ENCODE results near the gene PPP1R3D.
"Not testable (repeated sequence)": the region's sequence is repeated elsewhere in the genome, so short reads cannot be mapped to it uniquely, and the experiment has no call there.

Gene PPP1R3D

GRCh38 chr20:59903621-59904020 is 36.5 kb downstream of the PPP1R3D start:
- no peaks in the 10 kb centered on the region for H3K27me3 Mint-ChIP-seq
- H3K36me3 Mint-ChIP-seq: peaks cover 2% of the 10 kb centered on the region
- no peaks in the 10 kb centered on the region for H3K4me1 Mint-ChIP-seq
- H3K4me3 Mint-ChIP-seq: no peak overlapping the region
- H3K27ac Mint-ChIP-seq: no peak overlapping the region
- no peaks in the 10 kb centered on the region for H3K9me3 Mint-ChIP-seq

- no peak overlapping the region for H3K4me3 Mint-ChIP-seq
- H3K27ac Mint-ChIP-seq: no peak overlapping the region
- peaks cover 3% of the 10 kb centered on the region for H3K36me3 Mint-ChIP-seq
- H3K9me3 Mint-ChIP-seq: no peaks in the 10 kb centered on the region
- peaks cover 1% of the 10 kb centered on the region for H3K27me3 Mint-ChIP-seq
- no peaks in the 10 kb centered on the region for H3K4me1 Mint-ChIP-seq
These were observed 37.6 kb downstream of the PPP1R3D start for GRCh38 chr20:59902470-59902869.

GRCh38 chr20:59895908-59896307 is 44.2 kb downstream of the PPP1R3D start:
- Mint-ChIP-seq H3K4me3 (no peak overlapping the region), H3K27me3 (peaks cover 2% of the 10 kb centered on the region), H3K36me3 (peaks cover 2% of the 10 kb centered on the region), H3K27ac (no peak overlapping the region), H3K9me3 (no peaks in the 10 kb centered on the region), H3K4me1 (no peaks in the 10 kb centered on the region)

- no peaks in the 10 kb centered on the region for H3K36me3 Mint-ChIP-seq
- no peak overlapping the region for H3K27ac Mint-ChIP-seq
- no peaks in the 10 kb centered on the region for H3K4me1 Mint-ChIP-seq
- H3K27me3 Mint-ChIP-seq: no peaks in the 10 kb centered on the region
- H3K9me3 Mint-ChIP-seq: no peaks in the 10 kb centered on the region
- H3K4me3 Mint-ChIP-seq: no peak overlapping the region
These were observed 48.5 kb downstream of the PPP1R3D start for GRCh38 chr20:59891581-59891980.

- not testable (repeated sequence) for H3K27me3 Mint-ChIP-seq
These were observed 50.1 kb downstream of the PPP1R3D start for GRCh38 chr20:59890035-59890434.

GRCh38 chr20:59888050-59888449 is 52.1 kb downstream of the PPP1R3D start:
- no peak overlapping the region for H3K4me3 Mint-ChIP-seq
- H3K27me3 Mint-ChIP-seq: no peaks in the 10 kb centered on the region
- H3K4me1 Mint-ChIP-seq: no peaks in the 10 kb centered on the region
- no peaks in the 10 kb centered on the region for H3K9me3 Mint-ChIP-seq
- H3K27ac Mint-ChIP-seq: no peak overlapping the region
- H3K36me3 Mint-ChIP-seq: no peaks in the 10 kb centered on the region

More at GRCh38 chr20:59890035-59890434, 50.1 kb downstream of the PPP1R3D start:
- not testable (repeated sequence) for H3K9me3 Mint-ChIP-seq, H3K4me1 Mint-ChIP-seq, H3K36me3 Mint-ChIP-seq, H3K4me3 Mint-ChIP-seq, H3K27ac Mint-ChIP-seq
